ENCODE measurements around the gene PHLDB3.

Gene PHLDB3

GRCh38 chr19:43496960-43497359 lies 7.6 kb downstream of the PHLDB3 start:
- no peak for DNase-seq

- no peak for DNase-seq
Measured at GRCh38 chr19:43495082-43495481, 9.5 kb downstream of the PHLDB3 start.

- no peak for DNase-seq
Measured at GRCh38 chr19:43490759-43491158, 13.8 kb downstream of the PHLDB3 start.

GRCh38 chr19:43489979-43490599 lies 14.5 kb downstream of the PHLDB3 start:
- DNase-seq = no peak

GRCh38 chr19:43489310-43489709 lies 15.2 kb downstream of the PHLDB3 start:
- DNase-seq = no peak

DNA sequence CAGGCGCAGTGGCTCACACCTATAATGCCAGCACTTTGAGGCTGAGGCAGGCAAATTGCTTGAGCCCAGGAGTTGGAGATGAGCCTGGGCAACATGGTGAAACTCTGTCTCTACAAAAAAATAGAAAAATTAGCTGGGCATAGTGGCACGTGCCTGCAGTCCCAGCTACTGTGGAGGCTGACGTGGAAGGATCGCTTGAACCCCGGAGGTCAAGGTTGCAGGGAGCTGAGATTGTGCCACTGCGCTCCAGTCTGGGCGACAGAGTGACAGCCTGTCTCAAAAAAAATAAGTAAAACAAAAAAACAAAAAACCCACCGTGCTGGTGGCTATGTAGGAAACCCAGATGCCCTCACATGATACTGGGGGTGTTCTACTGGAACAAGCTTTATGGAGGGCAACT lies 16.4 kb downstream of the PHLDB3 start:
- no peak for DNase-seq

GRCh38 chr19:43486412-43486811 lies 18.1 kb downstream of the PHLDB3 start:
- DNase-seq = no peak

DNA sequence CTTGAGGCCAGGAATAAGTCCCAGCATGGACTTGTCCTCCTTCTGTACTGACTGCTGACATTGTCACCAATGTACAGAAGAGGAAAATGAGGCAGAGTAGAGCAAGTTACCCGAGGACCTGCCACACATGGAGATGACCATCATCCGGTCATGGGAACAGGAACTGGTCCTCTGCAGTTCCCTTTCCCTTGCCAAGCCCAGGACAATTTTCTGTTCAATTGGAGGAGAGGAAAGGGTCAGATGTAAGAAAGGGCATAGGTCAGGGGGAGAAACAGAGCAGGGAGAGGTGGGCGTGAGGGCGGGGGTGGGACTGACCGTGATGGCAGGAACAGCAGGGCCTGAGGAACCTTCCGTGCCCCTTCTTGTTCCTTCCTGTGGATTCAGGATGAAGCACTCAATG lies 18.6 kb downstream of the PHLDB3 start:
- no peak for DNase-seq

DNA sequence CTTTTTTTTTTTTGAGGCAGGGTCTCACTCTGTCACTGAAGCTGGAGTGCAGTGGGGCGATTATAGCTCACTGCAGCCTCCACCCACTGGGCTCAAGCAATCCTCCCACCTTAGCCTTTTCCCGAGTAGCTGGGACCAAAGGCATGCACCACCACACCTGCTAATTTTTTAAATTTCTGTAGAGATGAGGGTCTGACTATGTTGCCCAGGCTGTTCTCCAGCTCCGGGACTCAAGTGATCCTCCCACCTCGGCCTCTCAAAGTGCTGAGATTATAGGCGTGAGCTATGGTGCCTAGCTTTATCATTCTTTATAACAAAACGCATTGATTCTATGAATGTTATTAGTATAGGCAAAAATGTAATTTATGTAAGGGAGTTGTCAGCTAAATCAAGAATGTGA lies 21.3 kb downstream of the PHLDB3 start:
- DNase-seq = no peak

GRCh38 chr19:43482193-43482592 lies 22.4 kb downstream of the PHLDB3 start:
- no peak for DNase-seq

DNA sequence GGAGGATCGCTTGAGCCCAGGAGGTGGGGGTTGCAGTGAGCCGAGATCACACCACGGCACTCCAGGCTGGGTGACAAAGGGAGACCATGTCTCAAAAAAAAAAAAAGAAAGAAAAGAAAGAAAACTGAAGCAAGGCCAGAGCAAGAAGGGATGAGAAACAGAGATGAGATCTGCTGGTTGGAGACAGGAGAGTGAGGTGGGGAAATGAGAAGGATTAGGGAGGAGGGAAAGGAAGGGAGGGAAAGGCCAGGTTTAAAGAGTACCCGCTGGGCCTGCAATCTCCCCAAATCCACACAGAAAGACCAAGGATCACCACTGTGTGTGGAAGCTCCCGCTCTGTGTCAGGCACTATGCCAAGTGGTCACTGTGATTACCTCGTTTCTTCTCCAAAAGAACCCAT lies 22.8 kb downstream of the PHLDB3 start:
- DNase-seq = no peak

DNA sequence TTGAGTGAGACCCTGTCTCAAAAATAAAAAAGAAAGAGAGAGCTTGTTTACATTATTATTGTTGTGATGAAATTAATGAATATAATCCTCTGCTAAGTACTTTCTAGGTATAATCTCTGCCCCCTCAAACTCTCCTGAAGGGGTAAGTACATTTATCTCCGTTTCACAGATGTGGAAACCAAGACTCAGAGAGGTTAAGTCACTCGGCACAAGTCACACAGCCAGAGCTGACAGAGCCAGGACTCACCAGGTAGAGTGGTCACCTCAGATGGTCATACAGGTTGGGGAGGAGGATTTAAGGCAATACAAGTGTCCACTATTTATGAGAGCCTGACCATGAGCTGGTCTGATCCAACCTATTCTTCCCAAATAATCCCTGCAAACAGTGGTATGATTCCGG lies 24.0 kb downstream of the PHLDB3 start:
- DNase-seq = no peak

DNA sequence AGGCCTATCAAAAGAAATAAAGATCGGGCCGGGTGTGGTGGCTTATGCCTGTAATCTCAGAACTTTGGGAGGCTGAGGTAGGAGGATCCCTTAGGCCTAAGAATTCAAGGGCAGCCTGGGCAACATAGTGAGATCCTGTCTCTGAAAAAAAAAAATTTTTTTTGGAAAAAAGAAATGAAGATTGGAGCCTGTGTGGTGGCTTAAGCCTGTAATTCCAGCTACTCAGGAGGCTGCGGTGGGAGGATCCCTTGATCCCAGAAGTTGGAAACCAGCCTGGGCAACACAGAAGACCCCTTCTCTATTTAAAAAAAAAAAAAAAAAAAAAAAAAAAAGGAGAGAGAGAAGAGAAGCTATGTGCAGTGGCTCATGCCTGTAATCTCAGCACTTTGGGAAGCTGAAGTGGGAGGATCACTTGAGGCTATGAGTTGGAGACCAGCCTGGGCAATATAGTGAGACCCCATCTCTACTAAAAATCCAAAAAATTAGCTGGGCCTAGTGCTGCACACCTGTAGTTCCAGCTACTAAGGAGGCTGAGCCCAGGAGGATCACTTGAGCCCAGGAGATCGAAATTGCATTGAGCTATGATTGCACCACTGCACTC lies 24.5 kb downstream of the PHLDB3 start:
- DNase-seq = no peak

DNA sequence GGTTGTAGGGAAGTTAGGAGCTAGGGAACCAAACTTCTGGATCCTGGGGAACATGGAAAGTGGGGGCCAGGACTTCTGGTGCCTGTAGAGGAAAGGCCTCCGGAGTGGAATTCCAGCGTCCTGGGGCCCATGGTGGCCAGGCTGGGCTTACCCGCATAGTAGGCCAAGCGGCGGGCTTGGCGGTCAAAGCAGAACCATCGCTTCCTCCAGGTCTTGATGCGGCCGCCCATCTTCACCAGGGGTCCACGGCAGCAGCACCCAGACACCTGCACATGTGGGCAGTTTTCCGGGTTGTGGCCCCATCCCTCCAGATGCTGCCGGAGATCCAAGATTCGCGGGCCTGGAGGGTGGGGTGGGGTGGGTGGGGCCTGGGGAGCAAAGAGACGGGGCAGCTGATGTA lies 25.3 kb downstream of the PHLDB3 start:
- no peak for DNase-seq

DNA sequence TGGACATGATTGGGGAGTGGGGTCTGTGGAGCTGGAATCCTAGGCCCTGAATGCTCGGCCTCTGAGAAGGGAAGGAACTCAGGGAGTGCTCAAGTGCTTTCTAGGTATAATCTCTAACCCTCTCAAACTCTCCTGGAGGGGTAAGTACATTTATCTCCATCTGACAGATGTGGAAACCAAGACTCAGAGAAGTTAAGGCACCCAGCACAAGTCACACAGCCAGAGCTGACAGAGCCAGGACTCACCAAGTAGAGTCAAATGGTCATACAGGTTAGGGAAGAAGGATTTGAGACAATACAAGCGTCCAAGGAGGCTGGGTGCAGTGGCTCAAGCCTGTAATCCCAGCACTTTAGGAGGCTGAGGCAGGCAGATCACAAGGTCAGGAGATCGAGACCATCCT lies 26.2 kb downstream of the PHLDB3 start:
- DNase-seq = no peak

- peak; percentile 87 for DNase-seq
Measured at GRCh38 chr19:43476606-43477005, 27.9 kb downstream of the PHLDB3 start.

DNA sequence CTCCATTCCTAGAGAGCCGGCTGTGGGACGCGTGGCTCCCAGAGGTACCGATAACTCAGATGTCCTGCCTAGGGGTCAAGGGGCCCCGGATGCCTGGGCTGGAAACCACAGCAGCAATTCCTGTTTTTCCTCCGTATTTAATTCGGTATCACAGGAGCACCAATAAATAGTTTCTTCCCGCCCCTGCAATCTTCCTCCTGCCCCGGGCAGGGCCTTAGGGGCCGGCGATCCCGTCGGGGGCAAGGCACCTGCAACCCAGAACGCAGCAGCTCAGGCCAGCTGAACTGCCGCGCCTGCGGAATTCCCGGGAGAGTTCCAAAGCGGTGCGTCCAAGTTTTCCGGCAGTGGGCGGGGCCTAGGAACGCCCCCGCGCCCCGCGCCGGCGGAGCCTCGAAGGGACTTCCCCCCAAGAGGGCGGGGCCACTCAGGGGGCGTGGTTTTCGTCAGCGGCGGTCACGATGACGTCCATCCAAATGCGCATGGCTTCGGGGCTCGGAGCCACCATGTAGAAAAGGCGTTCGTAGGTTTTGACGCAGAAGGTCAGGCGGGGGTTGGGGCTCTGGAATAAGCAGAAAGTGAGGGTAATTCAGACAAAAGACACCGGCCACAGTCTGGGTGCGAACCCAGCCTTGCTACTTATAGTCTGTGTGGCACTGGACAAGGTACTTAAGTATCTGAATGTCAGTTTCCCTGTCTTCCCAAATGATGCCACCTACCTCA lies 29.4 kb downstream of the PHLDB3 start:
- peak; percentile 90 for DNase-seq

- no peak for DNase-seq
Measured at GRCh38 chr19:43474487-43474886, 30.1 kb downstream of the PHLDB3 start.

- DNase-seq = no peak
Measured at GRCh38 chr19:43471091-43471490, 33.5 kb downstream of the PHLDB3 start.

DNA sequence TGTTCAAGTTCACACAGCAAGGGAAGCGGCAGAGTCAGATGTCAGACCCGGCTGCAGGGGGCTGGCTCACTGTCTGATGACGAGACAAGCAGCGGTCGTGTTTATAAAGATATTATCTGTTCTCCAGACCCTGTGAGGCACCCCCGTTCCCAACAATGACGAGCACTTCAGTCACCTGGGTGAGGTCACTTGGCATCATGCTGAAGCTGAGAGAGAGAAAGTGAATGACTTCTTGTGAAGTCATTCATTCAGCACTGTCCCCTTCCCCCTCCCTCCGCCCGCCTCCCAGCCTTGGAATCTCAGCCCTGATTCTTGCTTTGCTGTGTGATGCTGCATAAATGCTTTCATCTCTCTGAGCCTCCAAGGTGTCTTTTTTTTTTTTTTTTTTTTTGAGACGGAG lies 34.3 kb downstream of the PHLDB3 start:
- DNase-seq = peak; percentile 33

GRCh38 chr19:43469160-43469480 lies 35.4 kb downstream of the PHLDB3 start:
- no peak for DNase-seq

DNA sequence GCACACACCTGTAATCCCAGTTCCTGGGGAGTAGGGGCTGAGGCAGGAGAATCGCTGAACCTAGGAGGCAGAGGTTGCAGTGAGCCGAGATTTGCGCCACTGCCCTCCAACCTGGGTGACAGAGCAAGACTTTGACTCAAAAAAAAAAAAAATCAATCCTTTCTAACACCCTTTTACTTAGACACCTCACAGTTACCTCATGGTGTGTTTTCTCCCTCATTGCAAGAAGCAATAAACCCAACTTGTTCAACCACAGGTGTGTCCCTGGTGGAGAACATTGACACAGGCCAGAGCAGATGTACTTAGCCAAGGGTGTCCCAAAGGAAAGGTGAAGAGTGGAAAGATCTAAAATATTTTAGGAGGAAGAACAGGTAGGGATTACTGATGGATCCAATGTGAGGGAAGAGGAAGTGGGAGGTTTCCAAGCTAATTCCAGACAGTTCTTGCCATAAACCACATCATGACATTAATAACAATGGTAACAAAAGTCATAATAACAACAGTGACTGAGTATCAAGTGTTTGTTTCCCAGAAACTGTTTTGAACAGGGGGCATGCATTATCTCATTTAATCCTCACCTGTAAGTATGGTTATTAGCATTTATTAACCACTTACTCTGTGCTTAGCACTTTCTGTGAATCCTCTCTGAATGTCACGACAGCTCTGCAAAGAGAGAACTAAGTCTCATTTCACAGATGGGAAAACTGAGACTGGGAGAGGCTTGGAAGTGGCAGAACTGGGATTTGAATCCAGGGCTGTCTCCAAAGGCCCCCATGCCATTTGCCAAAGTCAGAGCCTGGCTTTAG lies 36.0 kb downstream of the PHLDB3 start:
- DNase-seq = no peak

DNA sequence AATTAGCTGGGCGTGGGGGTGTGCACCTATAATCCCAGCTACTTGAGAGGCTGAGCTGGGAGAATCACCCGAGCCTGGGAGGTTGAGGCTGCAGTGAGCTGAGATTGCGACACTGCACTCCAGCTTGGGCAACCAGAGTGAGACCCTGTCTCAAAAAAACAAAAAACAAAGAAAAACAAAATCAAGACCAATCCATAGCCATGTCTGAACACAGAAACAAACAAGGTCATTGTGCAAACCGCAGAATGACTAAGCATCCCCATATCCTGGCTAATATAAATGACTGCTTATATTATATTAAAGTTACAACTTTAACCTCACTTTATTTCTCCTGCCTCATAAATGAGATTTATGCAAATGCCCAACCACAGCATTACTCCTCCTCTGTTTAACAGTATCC lies 36.8 kb downstream of the PHLDB3 start:
- no peak for DNase-seq

- DNase-seq = no peak
Measured at GRCh38 chr19:43467276-43467675, 37.3 kb downstream of the PHLDB3 start.
